Activated naive CD4-positive, alpha-beta T cell treated with Interleukin-2 at 50 U/mL for 16 hours (primary cell): ENCODE measurements around the gene KCNH2.

Experiments used
- DNase-seq: peaks from one replicate; pipeline ENCODE4 v3.0.0-alpha.2; 2020

Gene KCNH2

DNA sequence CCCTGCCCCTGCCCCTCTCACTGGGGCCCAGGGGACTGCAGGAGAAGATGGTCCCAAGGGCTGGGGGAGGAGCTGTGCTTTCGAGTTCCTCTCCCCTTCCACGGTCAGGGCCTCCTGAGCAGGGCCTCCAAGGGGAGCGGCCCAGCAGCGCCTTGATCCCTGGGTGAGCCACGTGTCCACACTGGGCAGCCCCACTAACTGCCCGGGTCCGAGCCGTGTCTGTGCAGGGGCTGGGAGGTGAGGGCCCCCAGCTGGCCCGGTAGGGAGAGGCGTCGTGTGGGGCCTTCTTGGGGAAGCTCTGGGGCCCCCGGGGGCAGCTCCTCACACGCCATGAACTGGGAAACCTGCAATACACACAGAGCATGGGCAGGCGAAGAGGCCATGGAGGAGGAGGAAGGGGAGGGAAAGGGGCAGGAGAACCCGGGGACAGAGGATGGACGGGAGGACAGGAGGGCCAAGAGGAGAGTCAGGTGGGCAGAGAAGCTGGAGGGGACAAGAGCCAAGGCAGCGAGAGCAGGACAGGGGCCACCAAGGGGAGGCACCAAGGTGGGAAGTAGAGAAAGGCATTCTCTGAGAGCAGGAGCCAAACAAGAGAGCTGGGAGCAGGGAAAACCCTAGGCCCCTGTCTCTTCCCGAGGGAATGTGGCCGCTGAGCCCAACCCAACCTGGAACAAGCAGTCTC, 32.8 kb downstream of the KCNH2 start:
- no peak for DNase-seq

DNA sequence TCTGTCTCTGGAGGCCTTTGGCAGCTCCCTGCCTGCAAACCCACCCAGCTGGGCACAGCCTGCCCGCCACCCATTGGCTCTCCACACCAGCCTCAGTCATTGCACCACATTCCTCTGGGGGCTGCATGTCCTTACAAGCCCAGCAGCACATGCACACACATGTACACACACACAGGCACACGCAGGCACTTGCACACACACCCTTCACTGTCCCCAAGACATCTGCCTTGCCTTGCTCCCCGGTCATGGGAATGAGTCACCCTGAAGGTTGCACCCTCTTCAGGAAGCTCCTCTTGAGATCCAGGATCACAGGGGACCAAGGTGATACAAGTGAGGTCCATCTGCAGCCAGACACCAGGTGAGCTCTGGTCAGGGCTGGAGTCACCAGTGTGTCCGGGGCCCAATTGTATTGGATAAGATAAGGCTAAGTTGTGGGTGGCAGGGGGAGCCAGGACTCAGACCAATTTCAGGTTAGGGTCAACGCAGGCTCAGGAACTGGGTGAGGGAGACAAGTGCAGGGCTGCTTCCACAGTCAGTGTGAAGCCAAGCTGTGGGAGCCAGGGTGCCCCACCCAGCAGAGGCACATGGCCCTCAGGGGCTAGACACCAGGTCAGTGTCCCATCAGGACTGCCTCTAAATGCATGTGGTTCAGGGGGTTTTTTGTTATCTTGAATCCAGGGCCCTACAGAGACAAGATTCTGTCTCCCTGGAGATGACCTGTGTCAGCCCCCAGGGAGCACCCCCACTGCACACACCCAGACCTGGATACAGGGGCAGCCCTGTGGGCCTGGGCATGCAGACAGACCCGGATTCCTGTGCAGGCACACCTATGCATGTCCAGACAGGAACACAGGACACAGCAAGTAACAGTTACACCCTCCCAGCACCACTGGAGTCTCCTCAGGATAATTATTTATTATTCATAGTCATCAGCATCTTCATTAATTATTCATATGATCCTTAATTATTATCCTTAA, 33.8 kb downstream of the KCNH2 start:
- DNase-seq: no peak

DNA sequence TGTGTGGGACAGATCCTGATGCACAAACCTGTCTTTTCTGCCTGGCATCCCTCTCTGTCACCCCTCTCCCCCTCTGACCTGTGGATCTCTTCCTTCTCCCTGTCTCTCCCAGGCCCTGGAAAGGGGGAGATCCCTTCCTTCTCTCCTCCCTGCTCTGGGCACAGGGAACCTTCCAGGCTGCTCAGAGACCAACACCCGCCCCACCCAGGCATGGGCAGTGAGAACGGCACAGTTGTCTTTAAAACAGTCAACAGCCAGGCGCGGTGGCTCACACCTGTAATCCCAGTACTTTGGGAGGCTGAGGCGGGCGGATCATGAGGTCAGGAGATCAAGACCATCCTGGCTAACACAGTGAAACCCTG, 34.7 kb downstream of the KCNH2 start:
- no peak for DNase-seq

- no peak for DNase-seq
Observed at GRCh38 chr7:150942591-150943452, 35.3 kb downstream of the KCNH2 start.

DNA sequence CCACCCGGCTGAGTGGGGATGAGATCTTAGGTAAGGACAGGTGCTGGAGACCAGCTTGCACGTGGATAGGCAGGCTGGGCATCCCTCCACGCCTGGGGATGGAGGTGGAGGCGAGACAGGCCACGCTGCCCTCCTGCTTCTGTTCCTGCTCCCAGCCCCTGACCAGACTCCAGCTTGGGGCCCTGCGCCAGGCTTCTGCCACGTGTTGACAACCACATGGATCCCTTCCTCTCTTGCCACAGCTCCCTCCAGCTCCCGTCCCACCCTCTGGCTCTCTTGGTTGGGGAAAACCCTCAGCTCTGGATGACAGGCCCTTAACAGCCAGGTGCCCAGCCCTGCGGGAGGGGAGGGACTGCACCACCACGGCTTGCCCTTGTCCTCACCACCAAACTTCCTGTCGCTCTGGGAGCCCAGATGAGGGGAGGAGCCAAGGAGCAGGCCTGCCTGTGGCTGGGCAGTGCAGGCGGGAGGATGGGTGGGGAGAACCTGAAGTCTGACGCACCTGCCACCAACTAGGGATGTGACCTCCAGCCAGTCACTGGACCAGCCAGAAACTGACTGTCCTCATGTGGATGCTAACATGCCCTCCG, 36.0 kb downstream of the KCNH2 start:
- DNase-seq: peak; percentile 53

DNA sequence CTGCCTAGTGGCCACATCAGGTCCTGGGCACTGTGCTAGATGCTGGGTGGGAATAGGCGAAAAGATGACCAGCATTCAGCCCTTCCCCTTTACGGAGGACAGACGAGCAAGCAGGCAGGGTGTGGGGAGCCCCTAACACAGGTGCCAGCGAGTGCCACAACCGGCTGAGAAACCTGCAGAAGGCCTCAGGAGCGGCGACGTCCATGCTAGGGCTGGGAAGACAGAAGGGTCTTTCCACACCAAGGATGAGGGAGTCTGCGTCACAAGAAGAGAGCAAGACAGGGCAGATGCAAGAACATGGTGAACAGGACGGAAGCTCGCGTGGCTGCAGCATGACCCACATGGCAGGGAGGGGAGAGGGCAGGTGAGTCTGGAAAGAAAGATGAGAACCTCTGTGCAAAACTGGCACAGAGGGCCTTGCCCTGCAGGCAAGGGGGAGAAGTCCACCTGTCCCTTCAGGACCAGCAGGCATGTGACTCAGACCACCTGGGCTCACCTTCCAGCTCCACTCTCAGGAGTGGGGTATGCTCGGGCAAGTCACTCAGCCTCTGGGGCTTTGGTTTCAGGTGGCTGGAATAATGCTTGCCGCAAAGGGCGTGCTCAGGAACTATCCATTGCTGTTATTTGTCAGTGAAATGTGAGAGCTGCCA, 36.6 kb downstream of the KCNH2 start:
- no peak for DNase-seq

DNA sequence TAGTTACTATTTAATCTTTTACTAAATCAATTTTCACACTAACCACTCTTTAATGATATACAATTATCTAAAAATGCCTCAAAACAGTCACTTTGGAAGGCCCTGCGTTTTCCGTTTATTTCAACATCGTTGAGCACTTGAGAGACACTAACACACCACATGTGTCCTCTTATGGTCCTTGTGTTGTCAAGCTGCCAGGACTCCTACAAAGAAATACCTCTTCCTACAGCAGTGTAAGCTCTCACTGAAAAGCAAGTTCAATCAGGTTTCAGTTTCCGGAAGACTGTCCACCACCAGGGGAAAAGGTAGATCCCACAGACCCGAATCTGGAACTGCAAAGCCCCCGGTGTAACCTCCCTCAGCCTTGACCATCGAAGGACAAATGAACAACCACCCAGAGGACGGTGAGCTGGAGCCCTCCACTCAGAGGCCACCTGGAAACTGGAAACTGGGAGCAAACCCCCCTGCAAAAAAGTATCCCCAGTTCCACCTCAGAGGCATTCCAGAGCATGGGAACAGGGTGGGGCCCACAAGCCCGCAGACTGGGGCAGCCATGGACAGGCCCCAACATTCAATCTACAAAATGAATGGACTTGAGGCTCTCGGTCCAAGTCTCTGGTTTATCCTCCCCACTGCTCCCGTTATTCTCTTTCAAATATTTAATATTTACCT, 37.6 kb downstream of the KCNH2 start:
- DNase-seq: no peak

DNA sequence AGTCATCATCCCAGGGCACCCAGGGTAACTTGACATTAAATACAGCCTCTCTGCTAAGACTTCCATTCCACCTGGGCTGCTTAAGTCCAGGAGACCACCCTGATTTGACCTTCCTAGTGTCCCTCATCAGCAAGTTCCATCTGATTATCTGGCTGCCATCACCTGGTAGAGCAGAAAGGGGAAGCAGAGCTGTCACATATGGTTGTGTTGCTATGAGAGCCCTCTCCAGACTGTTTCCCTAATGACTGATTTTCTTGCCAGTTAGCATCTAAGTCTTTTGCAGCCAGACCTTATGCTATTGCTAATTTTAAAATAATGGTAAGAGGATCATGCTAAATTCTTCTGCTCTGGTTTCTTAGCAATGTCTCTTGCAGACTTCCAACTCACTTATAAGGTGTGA, 38.7 kb downstream of the KCNH2 start:
- DNase-seq: no peak

DNA sequence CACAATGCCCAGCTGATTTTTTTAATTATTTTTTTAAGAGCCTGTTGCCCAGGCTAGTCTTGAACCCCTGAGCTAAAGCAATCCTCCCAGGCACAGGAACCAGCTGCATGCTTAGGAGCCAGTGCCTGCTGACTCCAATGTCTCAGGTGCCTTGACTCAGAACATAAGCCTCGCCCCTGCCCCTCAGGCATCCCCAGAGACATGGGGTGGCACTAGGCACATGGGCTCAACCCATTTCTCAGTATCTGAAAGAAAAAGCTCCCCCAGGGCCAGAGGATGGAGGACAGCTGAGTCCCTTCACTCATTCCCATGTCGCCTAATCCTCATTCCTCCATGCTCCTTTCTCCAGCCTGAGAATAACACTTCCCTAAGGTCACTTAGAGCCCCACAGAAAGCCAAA, 39.1 kb downstream of the KCNH2 start:
- DNase-seq: no peak

DNA sequence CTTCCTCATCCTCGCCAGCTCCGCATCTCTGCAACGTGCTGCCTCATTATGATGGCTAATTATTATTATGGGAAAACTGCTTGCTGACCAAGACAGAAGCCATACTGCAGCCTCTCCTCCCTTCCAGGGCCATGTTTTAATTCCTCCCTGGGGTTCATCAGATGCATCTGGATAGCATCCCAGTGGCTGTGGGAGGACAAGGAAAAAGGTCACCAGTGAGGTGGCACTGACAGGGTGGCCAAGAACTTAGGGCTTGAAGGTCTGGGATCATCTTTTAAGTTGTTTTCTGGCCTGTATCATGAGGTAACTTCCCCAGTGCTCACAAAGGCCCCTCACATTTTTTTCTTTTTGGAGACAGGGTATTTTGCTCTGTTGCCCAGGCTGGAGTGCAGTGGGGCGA, 39.6 kb downstream of the KCNH2 start:
- no peak for DNase-seq

DNA sequence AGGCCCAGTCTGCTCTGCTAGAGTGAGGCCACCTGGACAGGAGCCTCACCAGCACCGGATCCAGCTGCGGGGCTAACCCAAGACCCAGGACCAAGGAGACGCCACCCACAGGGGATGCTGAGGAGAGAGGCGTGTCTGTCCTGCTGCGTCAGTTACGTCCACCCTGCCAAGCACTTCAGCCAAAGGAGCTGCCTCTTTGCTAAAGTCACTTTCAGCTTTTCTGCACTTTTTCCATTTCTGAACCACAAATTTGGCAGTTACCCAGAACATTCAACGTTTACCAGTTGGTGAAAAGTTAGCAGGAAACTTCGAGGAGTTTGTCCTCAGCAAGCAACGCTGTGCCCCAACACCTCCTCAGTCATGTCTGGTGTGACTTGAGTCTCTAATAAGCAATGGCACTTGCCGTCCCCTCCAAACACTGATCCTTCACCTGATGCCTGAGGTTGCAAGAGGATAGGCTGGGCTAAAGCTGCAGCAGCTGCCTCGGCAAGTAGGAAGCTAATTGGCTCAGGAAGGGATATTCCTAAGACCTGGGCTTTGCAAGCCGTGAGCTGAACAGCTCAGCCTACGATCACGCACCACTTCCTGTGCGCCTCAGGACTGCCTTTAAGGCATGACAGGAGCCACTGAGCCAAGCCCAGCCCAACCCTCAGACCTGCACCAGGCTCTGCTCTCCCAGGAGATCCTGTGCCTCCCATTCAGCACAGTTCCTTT, 40.1 kb downstream of the KCNH2 start:
- DNase-seq: peak; percentile 28

GRCh38 chr7:150936018-150936417, 42.1 kb downstream of the KCNH2 start:
- no peak for DNase-seq

DNA sequence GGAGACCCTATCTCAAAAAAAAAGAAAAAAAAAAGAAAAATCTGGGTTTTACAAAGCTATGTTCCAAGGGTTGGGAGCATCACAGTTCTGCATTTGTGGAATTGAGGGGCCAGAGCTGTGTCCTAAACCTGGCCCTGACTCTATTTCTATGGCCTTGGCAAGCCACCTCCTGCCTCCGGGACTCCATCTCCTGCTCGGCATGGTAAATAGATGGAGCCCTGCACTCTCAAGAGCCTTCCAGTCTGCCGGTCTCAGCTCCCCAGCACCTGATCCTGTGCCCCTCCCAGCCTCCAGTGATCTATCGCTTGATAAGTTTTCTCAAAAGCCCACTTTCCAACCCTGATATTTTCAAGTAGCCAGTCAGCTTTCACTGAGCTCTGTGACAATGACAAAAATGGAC, 43.0 kb downstream of the KCNH2 start:
- no peak for DNase-seq

GRCh38 chr7:150934045-150934766, 43.9 kb downstream of the KCNH2 start:
- DNase-seq: no peak

- peak; percentile 12 for DNase-seq
Observed at GRCh38 chr7:150931199-150931869, 46.8 kb downstream of the KCNH2 start.

- no peak for DNase-seq
Observed at GRCh38 chr7:150928541-150928940, 49.6 kb downstream of the KCNH2 start.

DNA sequence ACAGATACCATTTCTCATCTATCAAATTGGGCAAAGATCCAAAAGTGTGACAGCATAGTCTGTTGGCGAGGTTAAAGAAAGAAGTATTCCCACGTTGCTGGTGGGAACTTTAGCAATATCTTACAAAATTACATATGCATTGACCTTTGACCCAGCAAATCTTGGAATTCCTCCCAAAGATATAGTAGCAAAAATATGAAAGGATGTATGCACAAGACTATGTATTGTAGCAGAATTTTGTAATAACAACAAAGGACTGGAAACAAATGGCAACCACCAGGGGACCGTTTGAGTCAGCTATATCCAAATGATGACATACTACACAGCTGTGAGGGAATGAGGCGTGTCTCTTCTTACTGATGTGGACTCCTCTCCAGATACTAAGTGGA, 50.2 kb downstream of the KCNH2 start:
- no peak for DNase-seq

DNA sequence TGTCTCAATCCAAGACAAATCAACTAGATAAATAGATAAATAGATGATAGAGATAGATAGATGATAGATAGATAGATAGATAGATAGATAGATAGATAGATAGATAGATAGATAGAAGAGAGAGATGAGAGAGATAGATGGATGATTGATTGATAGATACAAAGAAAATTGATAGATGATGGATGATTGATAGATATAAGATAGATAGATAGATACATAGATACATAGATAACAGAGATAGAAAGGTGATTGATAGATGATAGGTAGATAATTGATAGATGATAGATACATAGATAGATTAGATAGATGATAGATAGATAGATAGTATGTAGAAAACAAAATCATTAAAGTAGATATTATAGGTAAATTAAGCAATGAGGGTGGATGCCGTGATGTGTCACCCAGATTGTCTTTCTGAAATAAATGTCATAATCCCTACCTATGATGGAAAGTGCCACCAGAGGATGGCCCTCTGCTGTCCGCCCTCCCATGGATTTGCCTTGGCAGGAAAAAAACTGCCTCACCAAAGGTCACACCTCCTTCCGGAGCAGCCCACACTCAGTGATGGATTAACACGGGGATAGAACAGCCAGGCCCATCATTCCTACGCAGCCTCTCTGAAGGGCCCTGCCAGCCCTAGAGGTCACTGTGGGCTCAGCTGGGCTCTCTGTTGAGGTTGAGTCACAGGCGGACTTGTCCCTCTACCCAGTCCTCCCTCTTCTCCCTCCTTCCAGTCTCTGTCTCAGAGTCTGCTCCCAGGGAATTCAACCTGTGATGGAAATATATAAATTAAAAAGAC, 50.8 kb downstream of the KCNH2 start:
- DNase-seq: no peak

DNA sequence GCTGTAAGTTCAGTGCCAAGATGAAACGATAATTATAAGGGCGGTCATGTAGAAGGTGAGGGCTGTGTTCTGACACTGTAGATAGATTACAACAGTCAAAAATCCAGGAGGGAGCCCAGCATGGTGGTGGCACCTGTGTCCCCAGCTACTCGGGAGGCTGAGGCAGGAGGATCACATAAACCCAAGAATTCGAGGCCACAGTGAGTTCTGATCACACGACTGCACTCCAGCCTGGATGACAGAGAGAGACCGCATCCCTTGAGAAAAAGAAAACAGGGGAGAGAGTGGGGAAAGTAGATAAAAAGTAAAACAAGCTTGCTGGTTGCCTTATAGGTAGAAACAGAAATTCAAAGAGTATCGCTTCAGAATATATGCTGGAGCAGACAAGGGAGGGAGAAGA, 52.1 kb downstream of the KCNH2 start:
- DNase-seq: no peak
